Gastroesophageal sphincter (tissue), 4 donors: ENCODE measurements around the gene DUOX1. TPM values are rescaled to one million over a fixed set of nuclear protein-coding genes. Genes with fewer than 3 reads are reported as not detected.
A peak's percentile ranks its signal among the peaks of the same experiment; 100 is the strongest.

ENCODE experiments used
- ATAC-seq: fragments of 150-250 bp; one replicate; pipeline ENCODE4 v1.9.1; 2016; ENCODE audit warnings: mild to moderate bottlenecking, moderate library complexity
- H3K27ac ChIP-seq, 4 donors: fragments of 200-600 bp; sonication (generic) in 3 of 4; 1 replicate in 3 of 4; 2 replicates in 1 of 4; pipeline ENCODE4 v1.5.1; 2016 to 2019
- H3K27me3 ChIP-seq: fragments of 200-600 bp; sonication (generic); one replicate; pipeline ENCODE4 v1.5.1; 2019
- H3K36me3 ChIP-seq, 2 donors: fragments of 200-600 bp; sonication (generic); one replicate each; pipeline ENCODE4 v1.5.1; 2019; ENCODE audit warnings: control low read depth in 1 of 2
- H3K4me1 ChIP-seq, 3 donors: fragments of 200-600 bp; sonication (generic); 1 replicate in 2 of 3; 2 replicates in 1 of 3; pipeline ENCODE4 v1.5.1; 2016 to 2019; ENCODE audit warnings: control low read depth in 2 of 3
- H3K4me3 ChIP-seq, 2 donors: fragments of 200-600 bp; sonication (generic); one replicate each; pipeline ENCODE4 v1.5.1; 2019; ENCODE audit warnings: mild to moderate bottlenecking in 1 of 2, moderate library complexity in 1 of 2
- H3K9me3 ChIP-seq, 3 donors: fragments of 200-600 bp; sonication (generic); one replicate each; pipeline ENCODE4 v1.5.1; 2017 to 2019; ENCODE audit warnings: control low read depth in 2 of 3
- EP300 ChIP-seq: sonication (generic); formaldehyde crosslinking; IDR thresholded peaks from one replicate; pipeline ENCODE4 v1.6.1; 2017; ENCODE audit warnings: antibody characterized with exemption, mild to moderate bottlenecking
- POLR2A ChIP-seq, 2 donors: fragments of 450-650 bp; IDR thresholded peaks; one replicate each; pipeline ENCODE4 v1.6.1; 2017; ENCODE audit warnings: antibody characterized with exemption in 2 of 2, mild to moderate bottlenecking in 2 of 2, moderate library complexity in 1 of 2
- POLR2AphosphoS5 ChIP-seq: sonication (generic); formaldehyde crosslinking; IDR thresholded peaks from one replicate; pipeline ENCODE4 v1.6.1; 2017; ENCODE audit warnings: antibody characterized with exemption
- whole genome bisulfite sequencing, 2 donors: methylation state at CpG; one replicate each; pipeline ENCODE4 v1.1.5; 2018; ENCODE audit warnings: low coverage in 1 of 2; 5-methylcytosine and 5-hydroxymethylcytosine counted together
- total RNA-seq, 4 donors: library from RNA; depleted of rRNA; stranded (reverse); fragments of >200 nt; gene quantifications; one replicate each; pipeline ENCODE4 v1.1.0, GENCODE V29; 2016
- TF ChIP-seq, protein P1 (sequence below), 4 experiments: fragments of 200-600 bp in 2 of 4; fragments of 450-650 bp in 2 of 4; sonication (generic) in 1 of 4; IDR thresholded peaks; one replicate each; pipeline ENCODE4 v1.5.1; 2017 to 2019; ENCODE audit warnings: antibody characterized with exemption in 4 of 4, mild to moderate bottlenecking in 2 of 4, moderate library complexity in 2 of 4

DUOX1 gene
- total RNA-seq, 4 donors from 2014 or later, result 0.08 to 2.7 (median 1.1) TPM

DNA sequence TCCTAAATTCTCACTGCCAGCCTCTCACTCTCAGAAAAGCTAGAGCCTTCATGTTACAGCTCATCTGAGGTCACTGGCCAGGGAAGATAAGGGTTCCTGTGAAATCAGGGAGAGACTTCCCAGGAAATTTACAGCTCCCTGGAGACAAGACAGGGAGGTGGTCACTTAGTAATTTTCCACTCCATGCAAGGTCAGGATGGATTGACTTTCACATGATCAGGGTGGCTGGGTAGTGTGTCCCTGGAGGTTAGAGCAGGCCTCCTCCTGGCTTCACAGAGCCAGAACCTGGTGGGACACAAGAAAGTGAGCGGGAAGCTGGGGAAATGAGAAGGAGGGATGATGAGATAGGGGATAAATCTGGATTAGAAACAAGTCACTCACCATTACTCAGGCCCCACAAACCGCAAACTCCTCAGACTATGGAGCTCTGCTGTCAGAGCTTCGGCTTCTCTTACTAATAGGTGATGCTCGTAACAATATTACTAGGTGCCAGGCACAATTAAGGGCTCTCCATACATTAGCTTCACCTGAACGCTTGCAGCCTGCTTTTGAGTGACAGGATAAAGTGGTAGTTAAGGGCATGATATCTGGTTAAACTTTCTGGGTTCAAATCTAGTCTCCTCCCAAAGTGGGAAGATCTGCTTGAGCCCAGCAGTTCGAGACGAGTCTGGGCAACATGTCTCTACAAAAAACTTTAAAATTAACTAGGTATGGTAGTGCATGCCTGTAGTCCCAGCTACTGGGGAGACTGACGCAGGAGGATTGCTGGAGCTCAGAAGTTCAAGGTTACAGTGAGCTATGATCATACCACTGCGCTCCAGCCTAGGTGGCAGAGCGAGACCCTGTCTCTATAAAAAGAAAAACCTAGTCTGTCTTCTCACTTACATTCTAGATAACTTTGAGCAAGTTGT lies 40.7 kb upstream of the DUOX1 start:
- H3K9me3 ChIP-seq, result no peaks in the 10 kb centered on the region
- H3K36me3 ChIP-seq, result no peaks in the 10 kb centered on the region
- H3K4me1 ChIP-seq, result no peaks in the 10 kb centered on the region
- WGBS, 2 donors, result 61 to 81% methylated on average over 3 to 9 of the region's 10 CpGs
- H3K27ac ChIP-seq, result no peak overlapping the region
- peaks cover 28% of the 10 kb centered on the region for H3K27me3 ChIP-seq
- TF ChIP-seq POLR2A (IDR thresholded peaks at IDR 0.05) (no peak), POLR2AphosphoS5 (no peak), EP300 (no peak)
- TF ChIP-seq, protein P1, sequence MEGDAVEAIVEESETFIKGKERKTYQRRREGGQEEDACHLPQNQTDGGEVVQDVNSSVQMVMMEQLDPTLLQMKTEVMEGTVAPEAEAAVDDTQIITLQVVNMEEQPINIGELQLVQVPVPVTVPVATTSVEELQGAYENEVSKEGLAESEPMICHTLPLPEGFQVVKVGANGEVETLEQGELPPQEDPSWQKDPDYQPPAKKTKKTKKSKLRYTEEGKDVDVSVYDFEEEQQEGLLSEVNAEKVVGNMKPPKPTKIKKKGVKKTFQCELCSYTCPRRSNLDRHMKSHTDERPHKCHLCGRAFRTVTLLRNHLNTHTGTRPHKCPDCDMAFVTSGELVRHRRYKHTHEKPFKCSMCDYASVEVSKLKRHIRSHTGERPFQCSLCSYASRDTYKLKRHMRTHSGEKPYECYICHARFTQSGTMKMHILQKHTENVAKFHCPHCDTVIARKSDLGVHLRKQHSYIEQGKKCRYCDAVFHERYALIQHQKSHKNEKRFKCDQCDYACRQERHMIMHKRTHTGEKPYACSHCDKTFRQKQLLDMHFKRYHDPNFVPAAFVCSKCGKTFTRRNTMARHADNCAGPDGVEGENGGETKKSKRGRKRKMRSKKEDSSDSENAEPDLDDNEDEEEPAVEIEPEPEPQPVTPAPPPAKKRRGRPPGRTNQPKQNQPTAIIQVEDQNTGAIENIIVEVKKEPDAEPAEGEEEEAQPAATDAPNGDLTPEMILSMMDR (IDR thresholded peaks at IDR 0.05), result no peak
- ATAC-seq, result no peak
- no peak overlapping the region for H3K4me3 ChIP-seq

- Histone ChIP-seq H3K9me3 (no peaks in the 10 kb centered on the region), H3K4me1 (no peaks in the 10 kb centered on the region), H3K27ac (no peak overlapping the region), H3K36me3 (no peaks in the 10 kb centered on the region), H3K4me3 (no peak overlapping the region), H3K27me3 (peaks cover 28% of the 10 kb centered on the region)
- TF ChIP-seq POLR2AphosphoS5 (no peak), POLR2A (IDR thresholded peaks at IDR 0.05) (no peak), EP300 (no peak)
- TF ChIP-seq, protein P1 (IDR thresholded peaks at IDR 0.05), result no peak
- WGBS, 2 donors, result 19 to 74% methylated on average over 3 of the region's 3 CpGs
- ATAC-seq, result no peak
These were observed 40.0 kb upstream of the DUOX1 start for GRCh38 chr15:45089712-45090373.

GRCh38 chr15:45091161-45091560 lies 38.6 kb upstream of the DUOX1 start:
- H3K9me3 ChIP-seq, result no peaks in the 10 kb centered on the region
- peak; percentile 20 for ATAC-seq
- no peaks in the 10 kb centered on the region for H3K4me1 ChIP-seq
- H3K4me3 ChIP-seq, result no peak overlapping the region
- H3K27ac ChIP-seq, result no peak overlapping the region
- H3K27me3 ChIP-seq, result peaks cover 28% of the 10 kb centered on the region
- TF ChIP-seq POLR2A (IDR thresholded peaks at IDR 0.05) (no peak), POLR2AphosphoS5 (no peak), EP300 (no peak)
- no peaks in the 10 kb centered on the region for H3K36me3 ChIP-seq
- WGBS, 2 donors, result 20 to 42% methylated on average over 2 to 6 of the region's 7 CpGs

DNA sequence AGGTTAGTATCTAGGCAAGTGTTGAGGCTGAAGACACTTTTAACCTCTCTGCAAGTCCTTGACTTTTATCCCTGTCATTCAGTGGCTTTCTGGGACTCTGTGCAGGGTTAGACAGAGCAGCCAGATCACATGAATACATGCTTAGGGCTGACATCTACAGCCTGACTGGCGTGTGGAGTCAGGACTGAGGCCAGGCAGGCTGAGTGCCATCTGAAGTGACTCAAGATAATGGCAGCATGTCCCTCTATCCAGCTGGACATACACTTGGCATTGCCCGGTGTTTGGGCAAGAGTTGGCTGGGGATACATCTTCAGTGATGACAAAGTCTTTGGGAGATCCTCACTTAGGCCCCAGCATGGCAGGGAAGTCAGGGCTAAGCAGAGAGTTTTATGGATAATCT lies 38.2 kb upstream of the DUOX1 start:
- no peak for ATAC-seq
- no CpG with 5 or more reads among the region's 2 CpGs for WGBS, 2 donors

DNA sequence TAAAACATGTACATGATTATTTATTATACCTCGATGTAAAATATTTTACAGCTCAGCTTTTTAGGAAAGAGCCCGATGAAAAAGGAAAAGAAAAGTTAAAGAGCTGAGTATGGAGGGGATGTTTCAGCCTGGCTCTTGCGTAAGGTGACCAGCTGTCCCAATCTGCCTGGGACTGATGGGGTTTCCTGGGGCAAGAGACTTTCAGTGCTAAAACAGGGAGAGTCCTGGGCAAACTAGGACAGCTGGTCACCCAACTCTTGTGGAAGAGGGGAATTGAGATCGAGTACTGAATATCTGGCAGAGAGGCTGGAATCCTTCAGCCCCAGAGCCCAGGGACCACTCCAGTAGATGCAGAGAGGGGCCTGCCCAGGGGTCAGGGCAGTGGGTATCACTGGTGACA lies 36.8 kb upstream of the DUOX1 start:
- TF ChIP-seq POLR2AphosphoS5 (no peak), EP300 (no peak)

More for the DNA sequence above, 38.2 kb upstream of the DUOX1 start:
- H3K27ac ChIP-seq, result no peak overlapping the region
- no peaks in the 10 kb centered on the region for H3K9me3 ChIP-seq
- H3K36me3 ChIP-seq, result no peaks in the 10 kb centered on the region
- peaks cover 28% of the 10 kb centered on the region for H3K27me3 ChIP-seq
- TF ChIP-seq POLR2AphosphoS5 (no peak), POLR2A (IDR thresholded peaks at IDR 0.05) (no peak), EP300 (no peak)
- TF ChIP-seq, protein P1 (IDR thresholded peaks at IDR 0.05), result no peak
- H3K4me1 ChIP-seq, result no peaks in the 10 kb centered on the region
- H3K4me3 ChIP-seq, result no peak overlapping the region

More for the DNA sequence above, 36.8 kb upstream of the DUOX1 start:
- Histone ChIP-seq H3K27ac (no peak overlapping the region), H3K36me3 (no peaks in the 10 kb centered on the region), H3K4me3 (no peak overlapping the region), H3K9me3 (no peaks in the 10 kb centered on the region), H3K4me1 (no peaks in the 10 kb centered on the region), H3K27me3 (peaks cover 20% of the 10 kb centered on the region)
- ATAC-seq, result no peak
- WGBS, 2 donors, result 60 to 86% methylated on average over 3 to 4 of the region's 4 CpGs
